K562 (cell line): ENCODE measurements around the gene ZMIZ1. TPM values are rescaled to one million over a fixed set of nuclear protein-coding genes. Genes with fewer than 3 reads are reported as not detected.

Source experiments
- ATAC-seq: fragments of 200-7000 bp; cut with Tn5 transposase; 3 replicates; pipeline ENCODE4 v1.9.1; 2020; ENCODE audit warnings: moderate library complexity
- BruUV-seq: library from RNA; stranded (reverse); fragments of 400-500 nt; replicated peaks from 2 replicates; lab custom pipeline; 2021; lab: Mats Ljungman, UMichigan
- CTCF ChIA-PET: fragments of 300-600 bp; formaldehyde crosslinking; extraction: SDS; loops from one replicate; lab custom pipeline; 2021; ENCODE audit warnings: low intra/inter-chr PET ratio; lab: Yijun Ruan, JAX
- POLR2A ChIA-PET: fragments of 300-600, 350-650 bp; sonication (Branson Sonifier 250); formaldehyde crosslinking; extraction: SDS; loops from one replicate; lab custom pipeline; 2021; ENCODE audit warnings: antibody characterized with exemption, inconsistent platforms; lab: Yijun Ruan, JAX
- DNase-seq, 4 experiments: peaks; one replicate each; pipeline versions ENCODE4 v3.0.0 to v3.0.0-alpha.2; 2011 to 2018; ENCODE audit warnings: low spot score in 3 of 4, mixed read lengths in 3 of 4; ENCODE audit errors: extremely low read depth in 1 of 4
- FAIRE-seq: peaks from 2 replicates; lab custom pipeline; 2011; peaks lifted over from hg19 to GRCh38; lab: Jason Lieb, UNC
- H2AFZ ChIP-seq: 2 replicates; pipeline ENCODE4 v1.6.0; 2011; ENCODE audit warnings: low read depth, low read length, control low read depth, inconsistent platforms
- H3K27ac ChIP-seq: fragments of 200-600 bp; 3 replicates; pipeline ENCODE4 v1.8.0; 2011; ENCODE audit warnings: low read depth, mild to moderate bottlenecking, control low read depth, inconsistent platforms, low read length, moderate library complexity, mixed read lengths; ENCODE audit errors: extremely low read depth
- H3K27me3 ChIP-seq, 2 experiments: fragments of 300-600 bp in 1 of 2; 2 replicates in 1 of 2; 3 replicates in 1 of 2; pipeline versions ENCODE4 v1.6.0 to v1.8.0; 2011; ENCODE audit warnings: inconsistent platforms in 2 of 2, low read length in 2 of 2, mild to moderate bottlenecking in 1 of 2, mixed read lengths in 1 of 2, moderate library complexity in 1 of 2; ENCODE audit not compliant: control insufficient read depth in 2 of 2, insufficient read depth in 2 of 2
- H3K36me3 ChIP-seq: fragments of 300-600 bp; 3 replicates; pipeline ENCODE4 v1.8.0; 2011; ENCODE audit warnings: mild to moderate bottlenecking, low read length, inconsistent platforms; ENCODE audit not compliant: control insufficient read depth, insufficient read depth
- H3K4me1 ChIP-seq, 2 experiments: fragments of 200-600 bp in 1 of 2; replicated peaks in 1 of 2; 2 replicates in 1 of 2; 3 replicates in 1 of 2; pipeline versions ENCODE4 v1.5.1 to v1.8.0; 2011; ENCODE audit warnings: inconsistent platforms in 2 of 2, low read length in 2 of 2, mild to moderate bottlenecking in 1 of 2, mixed read lengths in 1 of 2, moderate library complexity in 1 of 2; ENCODE audit not compliant: control insufficient read depth in 2 of 2, insufficient read depth in 2 of 2
- H3K4me2 ChIP-seq: 2 replicates; pipeline ENCODE4 v1.6.1; 2011; ENCODE audit warnings: low read length, control low read depth, inconsistent platforms, mixed read lengths; ENCODE audit not compliant: insufficient read depth
- H3K4me3 ChIP-seq: fragments of 200-600 bp; sonication (generic), shearing (Covaris generic); 2 replicates; pipeline ENCODE4 v1.5.1; 2016; ENCODE audit warnings: control low read depth, inconsistent platforms
- H3K79me2 ChIP-seq: fragments of 200-600 bp; 3 replicates; pipeline ENCODE4 v1.8.0; 2011; ENCODE audit warnings: low read length, inconsistent platforms; ENCODE audit not compliant: control insufficient read depth, insufficient read depth
- H3K9ac ChIP-seq, 2 experiments: 2 replicates each; pipeline versions ENCODE4 v1.6.0 to v1.6.1; 2011; ENCODE audit warnings: low read depth in 2 of 2, low read length in 2 of 2, control low read depth in 1 of 2, inconsistent platforms in 1 of 2, mild to moderate bottlenecking in 1 of 2, mixed read lengths in 1 of 2; ENCODE audit not compliant: insufficient read depth in 1 of 2
- H3K9me1 ChIP-seq: one replicate; pipeline ENCODE4 v1.6.0; 2011; ENCODE audit warnings: inconsistent platforms, mild to moderate bottlenecking, low read length, moderate library complexity; ENCODE audit not compliant: control insufficient read depth, insufficient read depth
- H3K9me3 ChIP-seq: replicated peaks from 2 replicates; pipeline ENCODE4 v1.5.1; 2011; ENCODE audit warnings: low read depth, low read length, inconsistent platforms; ENCODE audit not compliant: control insufficient read depth, insufficient read depth
- H4K20me1 ChIP-seq: replicated peaks from 2 replicates; pipeline ENCODE4 v1.6.1; 2011; ENCODE audit warnings: low read length, inconsistent platforms, mixed read lengths; ENCODE audit not compliant: control insufficient read depth, insufficient read depth
- CBX1 ChIP-seq: sonication (generic); IDR thresholded peaks from 2 replicates; pipeline ENCODE4 v1.6.1; 2016; ENCODE audit warnings: antibody characterized with exemption, low read depth, mild to moderate bottlenecking
- ELF1 ChIP-seq: fragments of 200-800 bp; sonication (Bioruptor generic); IDR thresholded peaks from 2 replicates; pipeline ENCODE4 v1.6.1; 2016; ENCODE audit warnings: missing genetic modification characterization, missing compliant biosample characterization
- ELF4 ChIP-seq: fragments of 450-650 bp; formaldehyde crosslinking; IDR thresholded peaks from 2 replicates; pipeline ENCODE4 v1.4.0; 2022; ENCODE audit warnings: missing genetic modification characterization
- ESRRB ChIP-seq: fragments of 250-450 bp; sonication (Bioruptor Pico); IDR thresholded peaks from 2 replicates; pipeline ENCODE4 v1.5.0; 2020; ENCODE audit warnings: mild to moderate bottlenecking, moderate library complexity, borderline replicate concordance
- ETV5 ChIP-seq: sonication (generic); formaldehyde crosslinking; IDR thresholded peaks from 2 replicates; pipeline ENCODE4 v1.4.0; 2020; ENCODE audit warnings: low read depth, mild to moderate bottlenecking, missing genetic modification reagents
- KDM1A ChIP-seq, 2 experiments: fragments of 450-650 bp; IDR thresholded peaks; 2 replicates each; pipeline ENCODE4 v1.6.1; 2016; ENCODE audit warnings: mild to moderate bottlenecking in 2 of 2
- MAFK ChIP-seq: IDR thresholded peaks from 2 replicates; pipeline ENCODE4 v1.6.1; 2011; ENCODE audit warnings: low read length, improper control_type of control experiment
- MEIS2 ChIP-seq: fragments of 450-650 bp; IDR thresholded peaks from 2 replicates; pipeline ENCODE4 v1.6.1; 2014; ENCODE audit warnings: mild to moderate bottlenecking; ENCODE audit not compliant: partially characterized antibody
- RBBP5 ChIP-seq: fragments of 200-600 bp; sonication (generic); IDR thresholded peaks from 2 replicates; pipeline ENCODE4 v1.6.1; 2012; ENCODE audit warnings: borderline replicate concordance, mild to moderate bottlenecking, low read length, control low read depth, inconsistent platforms; ENCODE audit not compliant: insufficient read depth, poor library complexity, severe bottlenecking
- RCOR1 ChIP-seq, 2 experiments: IDR thresholded peaks; 2 replicates each; pipeline ENCODE4 v1.6.1; 2012; ENCODE audit warnings: low read depth in 2 of 2, low read length in 2 of 2, borderline replicate concordance in 1 of 2, improper control_type of control experiment in 1 of 2
- SMARCA4 ChIP-seq: fragments of 450-650 bp; IDR thresholded peaks from 2 replicates; pipeline ENCODE4 v1.6.1; 2016
- TBP ChIP-seq: optimal IDR thresholded peaks from 2 replicates; pipeline ENCODE3; 2011; ENCODE audit warnings: low read depth, low read length, improper control_type of control experiment
- XRCC4 ChIP-seq: IDR thresholded peaks from one replicate; pipeline ENCODE4 v1.6.1; 2011; ENCODE audit not compliant: insufficient read depth, insufficient read length; ENCODE audit errors: extremely low read depth
- ZKSCAN1 ChIP-seq: fragments of 150-350 bp; IDR thresholded peaks from 2 replicates; pipeline ENCODE4 v1.6.1; 2016; ENCODE audit warnings: low read depth, low read length
- ZNF77 ChIP-seq: fragments of 250-450 bp; sonication (Bioruptor Pico); IDR thresholded peaks from 2 replicates; pipeline ENCODE4 v1.5.0; 2020
- WGBS: fragments of 100-300 bp; shearing (Covaris generic); methylation state at CpG from one replicate; pipeline ENCODE4 v1.1.6; 2016; ENCODE audit warnings: low coverage, mixed read lengths; ENCODE audit not compliant: insufficient coverage; ENCODE audit errors: missing lambda C conversion rate; 5-methylcytosine and 5-hydroxymethylcytosine counted together
- in situ Hi-C: fragments of 300-500 bp; cut with MboI; formaldehyde crosslinking; loops from 4 replicates; pipeline ENCODE4 v1.15.0; 2018; ENCODE audit warnings: inconsistent platforms, mixed read lengths
- intact Hi-C: fragments of 100-400 bp; cut with micrococcal nuclease; formaldehyde crosslinking; loops from 2 replicates; pipeline ENCODE4 v1.14.2; 2022
- polyA plus RNA-seq, 8 experiments: library from polyadenylated mRNA; depleted of rRNA in 4 of 8; stranded (reverse) in 5 of 8; unstranded in 3 of 8; fragments of >200 nt; fragmentation: Nextera tagmentation in 2 of 8; fragmentation: Illumina TruSeq in 1 of 8; extraction: Ambion mirVana in 2 of 8; extraction: Trizol in 1 of 8; gene quantifications; 2 replicates each; pipeline versions ENCODE4 v1.2.1 to v1.2.3, GENCODE V29; 2011 to 2014; ENCODE audit warnings: inconsistent platforms in 1 of 8, missing spikeins in 1 of 8
- total RNA-seq, 7 experiments: library from RNA; depleted of rRNA in 6 of 7; stranded (reverse); fragments of >200 nt in 6 of 7; fragmentation: Illumina TruSeq in 2 of 7; extraction: Trizol in 2 of 7; gene quantifications; 2 replicates each; pipeline versions ENCODE4 v1.2.1 to v1.2.3, GENCODE V29; 2011 to 2021; ENCODE audit warnings: low replicate concordance in 1 of 7
- TF ChIP-seq, protein P1 (sequence below): fragments of 250-450 bp; sonication (Bioruptor Pico); IDR thresholded peaks from 2 replicates; pipeline ENCODE4 v1.5.0; 2021; ENCODE audit warnings: mild to moderate bottlenecking, moderate library complexity
- TF ChIP-seq, protein P2 (sequence below): IDR thresholded peaks from 2 replicates; pipeline ENCODE4 v1.6.1; 2011; ENCODE audit not compliant: insufficient read length; ENCODE audit errors: extremely low read depth

Gene ZMIZ1
- total and polyA plus RNA-seq, 9 of the 15 experiments (the other 6 are each of a cell fraction or from before 2014, with no cell fraction given), result 1.0 to 37.3 (median 4.3) TPM

GRCh38 chr10:79195091-79195923 is 126.5 kb downstream of the ZMIZ1 start:
- POLR2A ChIA-PET, result interaction anchor here (0.5 to 1.7 kb wide), 24 partner anchors 11 to 643 kb away, joined by 3 to 7 read pairs (median 3); no protein-coding TSS in a partner anchor
- TF ChIP-seq ELF4 (CRISPR knock-in tag), result no peak
- TF ChIP-seq ELF1 (tag), result no peak
- TF ChIP-seq RBBP5, result peak; percentile 53
- TF ChIP-seq ESRRB (CRISPR knock-in tag), result 0 out of 2 replicates have a peak, but pooled peaks have one; percentile 22
- TF ChIP-seq ETV5 (CRISPR knock-in tag), result peak; percentile 78
- TF ChIP-seq KDM1A (IDR thresholded peaks at IDR 0.05), result peak in 1 of 2 experiments; percentile 79; a peak in 2 of 4 replicates
- no peak for TF ChIP-seq CBX1
- TF ChIP-seq XRCC4, result no peak
- TF ChIP-seq, protein P1, sequence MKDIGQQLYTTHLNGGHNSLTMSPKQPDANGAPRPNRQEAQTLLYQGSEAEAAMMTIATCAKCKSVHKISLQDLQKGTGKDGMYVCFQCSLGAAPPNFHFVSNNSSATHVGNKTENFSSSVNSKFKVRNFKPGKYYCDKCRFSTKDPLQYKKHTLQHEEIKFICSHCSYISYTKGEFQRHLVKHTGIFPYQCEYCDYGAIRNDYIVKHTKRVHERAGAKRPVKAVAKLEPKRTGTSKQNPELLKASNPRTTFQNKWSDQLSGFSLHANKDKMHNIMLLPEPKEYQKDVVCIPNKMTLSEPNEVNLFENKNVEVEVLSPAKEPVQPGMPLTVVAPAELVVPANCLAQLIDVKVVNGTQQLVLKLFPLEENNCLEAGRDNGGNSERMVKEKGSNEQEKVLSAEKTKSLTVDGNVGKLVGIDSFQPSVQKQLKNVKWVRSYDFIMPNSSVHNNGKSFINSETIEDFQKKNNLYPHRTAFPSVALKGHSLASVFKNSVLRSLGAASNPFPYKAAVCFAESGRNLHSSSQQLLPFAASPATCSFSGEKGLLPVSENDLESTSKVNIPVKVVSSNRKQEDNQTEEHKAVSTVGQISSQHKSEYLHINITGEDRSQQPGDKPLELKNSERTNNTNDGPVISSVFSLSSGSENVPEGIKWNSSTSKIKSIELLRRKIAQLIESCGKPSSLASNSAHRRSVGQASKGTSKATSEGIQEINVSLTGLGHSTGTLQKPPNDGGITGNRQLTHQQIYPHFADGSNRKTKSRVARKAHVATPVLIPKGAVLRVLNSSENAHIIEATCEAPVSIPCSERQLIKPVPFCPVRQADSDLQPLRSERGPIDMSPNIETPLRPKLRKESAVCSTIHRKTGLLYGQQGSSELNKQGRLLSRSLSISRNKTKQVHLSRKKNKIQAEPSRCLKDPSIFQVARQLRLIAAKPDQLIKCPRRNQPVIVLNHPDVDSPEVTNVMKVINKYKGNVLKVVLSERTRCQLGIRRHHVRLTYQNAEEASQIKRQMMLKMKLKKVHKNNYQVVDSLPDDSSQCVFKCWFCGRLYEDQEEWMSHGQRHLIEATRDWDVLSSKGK, result no peak
- no peak for TF ChIP-seq ZNF77
- peak; percentile 12 to 60; a peak in 2 of 4 replicates for TF ChIP-seq RCOR1 (IDR thresholded peaks at IDR 0.05; ENCODE audit: borderline replicate concordance in 1 of 2, low read depth in 2 of 2, low read length in 2 of 2)
- peak; percentile 30 for TF ChIP-seq TBP
- no peak for TF ChIP-seq MEIS2
- TF ChIP-seq SMARCA4, result 0 out of 2 replicates have a peak, but pooled peaks have one; percentile 21
- TF ChIP-seq, protein P2, sequence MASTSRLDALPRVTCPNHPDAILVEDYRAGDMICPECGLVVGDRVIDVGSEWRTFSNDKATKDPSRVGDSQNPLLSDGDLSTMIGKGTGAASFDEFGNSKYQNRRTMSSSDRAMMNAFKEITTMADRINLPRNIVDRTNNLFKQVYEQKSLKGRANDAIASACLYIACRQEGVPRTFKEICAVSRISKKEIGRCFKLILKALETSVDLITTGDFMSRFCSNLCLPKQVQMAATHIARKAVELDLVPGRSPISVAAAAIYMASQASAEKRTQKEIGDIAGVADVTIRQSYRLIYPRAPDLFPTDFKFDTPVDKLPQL, result no peak
- no peak for TF ChIP-seq ZKSCAN1
- 0 out of 2 replicates have a peak, but pooled peaks have one; percentile 15 for TF ChIP-seq MAFK

More at GRCh38 chr10:79195091-79195923, 126.5 kb downstream of the ZMIZ1 start:
- peaks cover 17 to 33% of the 10 kb centered on the region in 2 experiments for H3K4me1 ChIP-seq
- H3K4me3 ChIP-seq, result no peak overlapping the region
- DNase-seq, result peak; percentile 89 to 95 (median 92)
- in situ Hi-C loops, result loop anchor here (5.0 to 25.0 kb wide), 3 partner anchors 108 to 1158 kb away; partner anchors contain the start of genes POLR3A and RPS24
- CTCF ChIA-PET, result interaction anchor here (0.6 to 2.3 kb wide), 8 partner anchors 10 to 1148 kb away, joined by 3 to 11 read pairs (median 4); partner anchors contain the start of gene ZMIZ1
- BruUV-seq, result no TSS peak
- peak overlapping the region in 1 of 2 experiments; percentile 77; a peak in 2 of 4 replicates for H3K9ac ChIP-seq
- H2AFZ ChIP-seq, result no peak overlapping the region
- peak; percentile 89 for FAIRE-seq
- ATAC-seq, result peak; percentile 94
- peaks cover 6% of the 10 kb centered on the region for H3K9me1 ChIP-seq
- no peaks in the 10 kb centered on the region for H3K79me2 ChIP-seq
- no peaks in the 10 kb centered on the region for H3K9me3 ChIP-seq
- no peaks in the 10 kb centered on the region for H3K27me3 ChIP-seq
- intact Hi-C loops, result loop anchor here (1.0 to 10.0 kb wide), 13 partner anchors 47 to 1148 kb away; partner anchors contain the start of gene ZMIZ1
- WGBS, result 21% methylated on average over 22 of the region's 22 CpGs
- H3K27ac ChIP-seq, result no peak overlapping the region
- H3K36me3 ChIP-seq, result peaks cover 10% of the 10 kb centered on the region; the same call in 1 of the 3 replicates
- H4K20me1 ChIP-seq, result peaks cover 25% of the 10 kb centered on the region; the same call in 1 of the 2 replicates
- peak overlapping the region; percentile 7; the same call in 1 of the 2 replicates for H3K4me2 ChIP-seq
